ENCODE data around the gene SAA4. TPM values are rescaled to one million over a fixed set of nuclear protein-coding genes. Genes with fewer than 3 reads are reported as not detected.
"Not testable (repeated sequence)": the region's sequence is repeated elsewhere in the genome, so short reads cannot be mapped to it uniquely, and the experiment has no call there.

Gene SAA4, protein sequence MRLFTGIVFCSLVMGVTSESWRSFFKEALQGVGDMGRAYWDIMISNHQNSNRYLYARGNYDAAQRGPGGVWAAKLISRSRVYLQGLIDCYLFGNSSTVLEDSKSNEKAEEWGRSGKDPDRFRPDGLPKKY
- total RNA-seq (2014; rRNA removed; shearing (Covaris generic)): not detected in 2 replicates

DNA sequence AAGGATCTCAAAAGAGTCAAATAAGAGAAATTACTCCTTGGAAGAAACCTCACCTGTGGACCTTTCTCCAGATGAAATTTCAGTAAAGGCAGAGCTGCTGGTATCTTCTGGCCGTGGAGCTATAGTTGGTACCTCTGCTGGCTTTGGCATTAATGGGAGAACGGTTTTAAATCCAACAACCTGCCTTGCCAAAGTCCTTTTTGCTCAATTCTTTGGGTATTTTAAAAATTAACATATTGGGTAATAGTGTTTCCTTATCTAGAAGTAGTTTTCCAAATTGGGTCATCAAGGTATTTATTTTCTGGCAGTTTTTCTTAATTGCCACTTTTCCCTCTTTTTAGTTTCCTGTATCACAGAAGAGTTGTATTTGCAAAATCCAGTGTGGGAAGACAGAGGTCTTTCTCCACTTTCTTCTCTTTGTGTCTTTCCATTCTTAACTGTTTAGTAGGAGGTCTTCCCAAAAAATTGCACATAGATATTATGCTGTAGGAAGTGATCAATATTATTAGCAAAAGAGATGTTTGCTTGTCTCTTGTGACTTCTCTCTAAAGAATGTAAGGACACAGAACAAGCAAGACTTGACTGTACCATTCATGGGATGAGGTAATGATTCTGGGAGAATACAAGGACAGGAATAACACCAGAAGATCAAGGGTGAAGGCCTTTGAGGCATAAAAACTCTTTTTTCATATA lies at the start of gene SAA4:
TSS of gene SAA4 (minus strand) at position 139 of the 693 bp plus-strand sequence. CDS start 876 bp downstream, outside the sequence.
- DNase-seq (ENCODE audit: low spot score): no peak

DNA sequence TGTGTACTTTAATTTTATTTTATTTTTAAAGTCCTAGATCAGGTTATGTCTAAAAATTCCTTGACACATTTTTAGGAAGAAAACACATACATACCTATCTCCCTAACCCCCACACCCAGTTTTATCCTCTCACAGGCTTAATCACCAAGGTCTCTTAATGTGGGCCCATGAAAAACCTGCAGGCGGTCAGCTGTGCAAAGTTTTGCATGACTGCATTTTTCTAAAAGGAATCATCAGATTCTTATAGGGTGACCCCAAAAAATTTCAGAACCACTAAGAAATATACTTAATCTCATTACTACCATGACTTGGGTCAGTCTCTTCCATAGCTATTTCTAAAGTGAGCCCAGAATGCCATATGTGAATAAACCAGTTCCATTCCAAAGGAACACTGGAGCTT lies 49.2 kb upstream of the SAA4 start:
- DNase-seq (ENCODE audit: low spot score): no peak

DNA sequence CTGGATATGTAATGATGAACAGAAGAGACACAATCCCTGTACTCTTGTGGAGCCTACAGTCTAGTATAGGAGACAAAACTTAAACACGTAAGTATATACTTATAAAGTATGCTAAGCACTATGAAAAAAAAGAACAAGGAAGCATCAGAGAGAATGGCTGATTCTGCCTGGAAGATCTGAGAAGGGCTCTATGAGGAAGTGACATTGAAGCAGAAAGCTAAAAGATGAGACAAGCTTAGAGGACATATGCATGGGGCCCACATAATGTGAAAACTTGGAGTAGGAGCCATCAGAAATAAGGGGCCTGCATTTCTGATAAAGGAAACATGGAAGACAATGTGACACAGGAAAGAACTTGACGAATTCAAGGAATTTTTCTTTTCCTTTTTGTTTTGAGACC lies 46.0 kb upstream of the SAA4 start:
- no peak for DNase-seq (ENCODE audit: low spot score)

DNA sequence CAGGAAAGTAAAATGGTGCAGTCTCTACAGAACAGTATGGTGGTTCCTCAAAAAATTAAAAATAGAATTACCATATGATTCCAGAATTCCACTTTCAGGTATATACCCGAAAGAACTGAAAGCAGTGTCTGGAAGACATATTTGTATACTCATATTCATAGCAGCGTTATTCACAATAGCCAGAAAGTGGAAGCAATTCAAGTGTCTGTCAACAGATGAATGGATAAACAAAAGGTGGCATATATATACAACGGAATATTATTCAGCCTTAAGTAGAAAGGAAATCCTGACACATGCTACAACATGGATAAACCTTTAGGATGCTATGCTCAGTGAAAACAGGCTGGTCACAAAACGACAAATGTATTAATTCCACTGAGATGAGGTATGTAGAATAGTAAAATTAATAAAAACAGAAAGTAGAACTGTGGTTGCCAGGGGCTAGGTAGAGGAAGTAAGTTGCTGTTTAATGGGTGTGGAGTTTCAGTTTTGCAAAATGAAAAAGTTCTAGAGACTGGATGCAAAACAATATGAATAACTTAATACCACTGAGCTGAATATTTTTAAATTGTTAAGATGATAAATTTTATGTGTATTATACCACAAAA lies 43.9 kb upstream of the SAA4 start:
- DNase-seq (ENCODE audit: low spot score): no peak

DNA sequence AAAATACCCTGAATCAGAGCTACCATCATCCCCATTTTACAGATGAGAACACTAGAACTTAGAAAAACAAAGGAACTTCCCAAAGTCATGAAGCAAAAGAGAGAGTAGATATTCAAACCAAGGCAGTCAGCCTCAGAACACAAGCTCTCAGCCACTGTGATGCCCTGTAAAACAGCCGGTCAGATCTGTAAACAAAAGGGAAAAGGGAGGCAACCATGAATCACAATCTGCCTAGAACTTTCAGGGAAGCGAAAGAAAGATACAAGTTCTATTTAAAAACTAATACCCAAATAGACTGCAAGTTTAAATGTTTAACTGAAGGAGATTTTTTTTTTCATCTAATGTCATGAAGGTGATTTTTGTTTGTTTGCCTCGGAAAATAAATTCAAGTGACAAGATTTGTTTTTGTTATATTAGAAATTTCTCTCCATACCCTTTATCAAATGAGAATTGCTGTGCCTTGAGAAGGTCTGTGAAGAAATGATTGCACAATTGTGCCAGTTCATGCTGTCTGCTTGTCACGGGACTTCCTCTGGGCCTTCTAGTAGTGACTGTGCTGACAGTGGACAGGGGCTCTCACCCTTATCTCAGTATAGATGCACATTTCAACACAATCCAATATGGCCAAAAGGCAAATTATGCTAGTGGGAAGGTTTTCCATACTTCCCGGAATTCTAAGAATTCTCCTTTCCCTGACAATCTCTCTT lies 41.1 kb upstream of the SAA4 start:
- DNase-seq (ENCODE audit: low spot score): no peak

DNA sequence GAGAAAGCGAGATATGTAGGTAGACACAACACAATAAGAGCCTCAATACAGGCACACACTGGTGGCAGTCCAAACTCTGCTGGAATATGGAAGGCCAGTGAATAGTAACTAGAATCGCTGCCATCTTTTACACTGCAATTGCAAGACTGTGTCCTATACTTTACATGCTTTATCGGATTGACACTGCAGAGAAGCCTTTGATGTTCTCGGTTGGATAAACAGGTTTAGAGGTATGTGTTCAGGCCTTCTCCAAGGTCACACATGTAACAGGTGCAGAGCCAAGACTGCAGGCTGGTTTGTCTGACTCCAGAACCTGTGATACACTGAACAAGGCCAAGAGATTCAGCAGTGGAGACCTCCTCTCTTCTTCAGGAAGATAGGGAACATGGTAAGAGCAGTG lies 34.6 kb upstream of the SAA4 start:
- DNase-seq (ENCODE audit: low spot score): no peak

DNA sequence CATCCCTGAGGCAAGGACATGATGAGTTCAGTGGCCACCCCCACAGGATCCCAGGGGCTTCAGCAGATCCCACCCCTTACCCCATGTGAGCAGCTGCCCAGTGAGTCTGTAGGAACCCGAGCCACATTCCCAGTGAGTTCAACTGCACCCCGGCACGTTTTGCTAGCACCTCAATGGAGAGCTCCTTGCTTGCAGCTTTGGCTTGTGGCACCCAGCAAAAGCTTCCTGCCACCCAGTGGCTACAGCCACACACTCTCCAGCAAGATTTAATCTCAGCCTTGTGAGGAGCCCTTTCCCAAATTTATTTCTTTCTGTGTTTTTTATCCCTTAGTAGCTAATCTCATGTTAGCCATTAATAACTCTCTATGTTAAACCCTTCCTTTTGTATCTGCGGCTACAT lies 33.5 kb upstream of the SAA4 start:
- no peak for DNase-seq (ENCODE audit: low spot score)

DNA sequence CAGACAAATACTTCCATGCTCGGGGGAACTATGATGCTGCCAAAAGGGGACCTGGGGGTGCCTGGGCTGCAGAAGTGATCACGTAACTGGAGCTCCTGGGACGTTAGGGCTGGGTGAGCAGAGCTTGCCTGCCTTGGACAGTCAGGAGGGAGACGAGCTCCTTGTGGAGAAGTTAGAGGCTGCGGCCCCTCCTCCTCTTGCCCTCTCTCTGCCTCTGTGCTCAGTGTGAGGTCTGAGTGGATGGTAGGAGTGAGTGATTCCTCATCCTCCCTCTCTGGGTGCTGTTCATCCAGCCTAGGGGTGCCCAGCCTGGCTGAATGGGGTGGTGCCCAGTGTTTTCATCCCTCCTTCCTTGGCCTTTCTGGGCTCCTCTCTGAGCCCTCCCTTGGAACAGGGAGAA lies 32.6 kb upstream of the SAA4 start:
- DNase-seq (ENCODE audit: low spot score): not testable (repeated sequence)

DNA sequence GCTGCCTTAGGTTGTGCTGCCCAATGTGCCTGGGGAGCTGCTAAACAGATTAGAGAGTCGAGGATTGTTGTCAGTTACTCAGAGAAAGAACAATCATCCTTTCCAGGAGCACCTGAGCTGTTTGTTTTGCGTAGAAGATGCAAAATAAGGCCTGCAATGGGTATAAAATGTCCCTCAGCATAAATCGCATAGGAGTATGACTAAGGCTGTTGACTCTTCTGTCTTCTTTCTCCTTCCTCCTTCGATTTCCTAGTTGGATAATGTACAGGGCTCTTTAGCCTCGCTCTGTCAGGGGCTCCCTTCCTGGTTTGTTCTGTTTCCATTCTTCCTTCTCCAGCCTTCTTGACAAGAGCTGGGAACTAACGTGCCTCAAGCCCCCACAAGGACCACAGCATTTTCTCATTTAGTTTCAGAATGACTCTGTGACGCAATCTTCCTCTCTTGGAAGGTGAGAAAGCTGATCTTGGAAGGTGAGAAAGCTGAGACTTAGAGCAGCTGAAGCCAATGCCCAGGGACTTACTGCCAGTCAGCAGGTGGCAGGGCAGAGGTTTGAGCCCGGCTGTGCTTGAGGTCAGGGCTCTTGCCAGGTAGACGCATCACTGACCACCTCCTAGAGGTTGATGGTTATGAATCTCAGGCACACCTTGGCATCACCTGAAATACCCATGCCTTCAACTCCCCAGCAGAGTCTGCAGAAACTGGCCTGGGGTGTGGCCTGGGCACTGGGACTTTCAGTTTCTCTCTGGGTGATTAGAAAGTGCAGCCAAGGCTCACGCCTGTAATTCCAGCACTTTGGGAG lies 30.9 kb upstream of the SAA4 start:
- DNase-seq (ENCODE audit: low spot score): not testable (repeated sequence)

DNA sequence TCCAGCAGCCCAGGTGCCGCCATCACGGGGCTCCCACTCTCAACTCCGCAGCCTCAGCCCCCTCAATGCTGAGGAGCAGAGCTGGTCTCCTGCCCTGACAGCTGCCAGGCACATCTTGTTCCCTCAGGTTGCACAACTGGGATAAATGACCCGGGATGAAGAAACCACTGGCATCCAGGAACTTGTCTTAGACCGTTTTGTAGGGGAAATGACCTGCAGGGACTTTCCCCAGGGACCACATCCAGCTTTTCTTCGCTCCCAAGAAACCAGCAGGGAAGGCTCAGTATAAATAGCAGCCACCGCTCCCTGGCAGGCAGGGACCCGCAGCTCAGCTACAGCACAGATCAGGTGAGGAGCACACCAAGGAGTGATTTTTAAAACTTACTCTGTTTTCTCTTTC lies 29.3 kb upstream of the SAA4 start, which contains the start of gene SAA1:
TSS of gene SAA1 (plus strand) at position 316 of the 400 bp plus-strand sequence. CDS start 624 bp downstream, outside the sequence.
- no peak for DNase-seq (ENCODE audit: low spot score)

DNA sequence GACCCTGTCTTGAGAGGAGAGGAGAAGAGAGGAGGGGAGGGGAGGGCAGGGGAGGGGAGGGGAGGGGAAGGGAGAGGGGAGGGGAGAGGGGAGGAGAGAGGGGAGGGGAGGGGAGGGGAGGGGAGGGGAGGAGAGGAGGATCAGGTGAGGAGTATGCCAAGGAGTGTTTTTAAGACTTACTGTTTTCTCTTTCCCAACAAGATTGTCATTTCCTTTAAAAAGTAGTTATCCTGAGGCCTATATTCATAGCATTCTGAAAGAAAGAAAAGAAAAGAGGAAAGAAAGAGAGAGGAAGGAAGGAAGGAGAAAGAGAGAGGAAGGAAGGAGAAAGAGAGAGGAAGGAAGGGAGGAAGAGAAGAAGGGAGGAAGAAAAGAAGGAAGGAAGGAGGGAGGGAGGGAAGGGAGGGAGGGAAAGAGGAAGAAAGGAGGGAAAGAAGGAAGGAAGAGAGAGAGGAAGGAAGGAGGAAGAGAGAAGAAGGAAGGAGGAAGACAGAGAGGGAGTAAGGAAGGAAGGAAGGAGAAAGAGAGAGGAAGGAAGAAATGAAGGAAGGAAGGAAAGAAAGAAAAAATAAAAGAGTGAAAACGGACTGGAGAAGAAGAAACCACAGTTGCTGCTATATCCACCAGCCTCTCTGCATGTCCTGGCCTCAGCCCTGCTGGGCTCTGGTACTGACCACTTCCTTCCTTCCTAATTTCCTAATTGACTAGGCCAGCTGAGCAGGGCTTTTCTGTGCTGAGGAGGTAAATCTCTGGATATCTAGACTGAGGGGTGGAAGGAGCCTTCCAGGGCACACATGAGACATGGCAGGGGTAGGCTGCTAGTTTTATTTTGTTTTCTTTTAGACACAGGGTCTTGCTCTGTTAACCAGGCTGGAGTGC lies 28.3 kb upstream of the SAA4 start:
- no peak for DNase-seq (ENCODE audit: low spot score)

DNA sequence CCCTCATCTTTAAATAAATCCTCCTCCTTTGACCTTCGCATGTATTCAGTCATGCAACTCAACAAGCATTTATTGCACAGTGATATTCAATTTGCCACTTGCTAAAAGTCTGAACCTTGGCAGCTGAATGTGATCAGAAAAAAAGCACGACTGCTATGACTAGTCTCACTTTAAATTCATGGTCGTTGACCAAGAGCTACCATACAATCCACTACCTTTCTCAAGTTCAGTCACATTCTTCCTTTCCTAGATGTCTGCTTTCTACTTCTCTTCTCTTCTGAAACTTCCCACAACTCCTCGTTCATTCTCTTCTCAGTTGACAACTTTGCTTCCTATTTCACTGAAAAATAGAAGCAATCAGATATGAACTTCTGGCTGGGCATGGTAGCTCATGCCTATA lies 27.4 kb upstream of the SAA4 start:
- no peak for DNase-seq (ENCODE audit: low spot score)

DNA sequence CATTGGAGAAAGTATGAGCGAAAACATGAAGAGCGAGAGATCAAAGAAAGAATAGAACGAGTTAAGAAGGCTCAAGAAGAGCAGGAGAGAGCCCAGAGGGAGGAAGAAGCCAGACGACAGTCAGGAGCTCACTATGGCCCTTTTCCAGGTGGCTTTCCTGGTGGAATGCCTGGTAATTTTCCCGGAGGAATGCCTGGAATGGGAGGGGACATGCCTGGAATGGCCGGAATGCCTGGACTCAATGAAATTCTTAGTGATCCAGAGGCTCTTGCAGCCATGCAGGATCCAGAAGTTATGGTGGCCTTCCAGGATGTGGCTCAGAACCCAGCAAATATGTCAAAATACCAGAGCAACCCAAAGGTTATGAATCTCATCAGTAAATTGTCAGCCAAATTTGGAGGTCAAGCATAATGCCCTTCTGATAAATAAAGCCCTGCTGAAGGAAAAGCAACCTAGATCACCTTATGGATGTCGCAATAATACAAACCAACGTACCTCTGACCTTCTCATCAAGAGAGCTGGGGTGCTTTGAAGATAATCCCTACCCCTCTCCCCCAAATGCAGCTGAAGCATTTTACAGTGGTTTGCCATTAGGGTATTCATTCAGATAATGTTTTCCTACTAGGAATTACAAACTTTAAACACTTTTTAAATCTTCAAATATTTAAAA lies 26.2 kb upstream of the SAA4 start:
- not testable (repeated sequence) for DNase-seq (ENCODE audit: low spot score)

DNA sequence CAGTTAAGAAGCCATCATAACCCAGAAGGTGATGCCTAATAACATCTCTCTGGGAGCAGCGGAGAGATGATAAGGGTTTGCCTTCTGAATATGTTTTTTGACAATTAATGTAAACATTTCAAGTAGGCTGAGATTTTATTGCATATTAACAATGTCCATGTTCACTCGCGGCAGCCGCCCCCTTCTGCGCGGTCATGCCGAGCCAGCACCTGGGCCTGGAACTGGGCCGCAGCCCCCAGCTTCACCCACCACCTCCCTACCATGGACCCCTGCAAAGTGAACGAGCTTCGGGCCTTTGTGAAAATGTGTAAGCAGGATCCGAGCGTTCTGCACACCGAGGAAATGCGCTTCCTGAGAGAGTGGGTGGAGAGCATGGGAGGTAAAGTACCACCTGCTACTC lies 25.1 kb upstream of the SAA4 start:
- no peak for DNase-seq (ENCODE audit: low spot score)

DNA sequence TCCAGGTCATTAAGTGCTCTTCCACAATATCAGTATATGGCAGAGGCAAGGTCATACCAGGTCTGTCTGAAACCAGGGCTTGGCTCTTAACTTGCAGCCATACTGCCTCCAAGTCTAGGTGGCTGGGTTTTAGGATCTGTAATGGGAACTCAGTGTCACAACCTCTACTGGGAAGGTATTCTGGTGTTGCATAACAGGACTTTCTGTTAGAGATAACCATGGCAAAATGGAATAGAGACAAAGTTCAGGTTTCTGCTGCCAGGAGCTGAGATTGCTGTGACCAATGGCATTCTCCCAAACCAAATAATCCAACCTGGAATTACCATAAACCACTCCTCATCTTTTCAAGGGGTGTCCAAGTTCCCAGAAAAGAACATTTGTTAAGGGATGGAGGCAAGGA lies 22.7 kb upstream of the SAA4 start:
- no peak for DNase-seq (ENCODE audit: low spot score)

DNA sequence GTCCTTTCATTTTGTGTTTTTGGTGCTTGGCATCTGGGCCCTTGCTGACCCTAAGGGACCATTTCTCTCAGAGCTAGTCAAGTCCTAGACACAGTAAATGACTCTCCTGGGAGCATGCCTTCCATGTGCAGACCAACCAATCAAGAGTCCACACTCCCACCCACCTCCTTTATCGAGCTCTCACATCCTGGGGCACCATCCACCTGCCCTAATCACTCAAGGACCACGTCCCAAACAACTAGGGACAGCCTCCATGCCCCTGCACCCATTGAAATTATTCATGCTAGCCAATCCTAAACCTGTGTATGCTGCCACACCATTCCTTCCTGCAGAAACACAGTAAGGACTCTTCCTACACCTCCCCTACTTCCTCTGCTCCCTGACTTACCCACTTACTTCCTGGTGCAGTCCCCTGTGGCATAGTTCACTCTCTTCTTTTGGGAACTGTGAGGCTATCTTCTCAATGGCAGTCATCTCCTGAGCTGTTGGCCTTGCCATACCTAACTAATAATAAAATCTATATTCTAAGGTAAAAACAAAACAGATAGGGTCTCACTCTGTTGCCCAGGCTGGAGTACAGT lies 18.3 kb upstream of the SAA4 start:
- no peak for DNase-seq (ENCODE audit: low spot score)

DNA sequence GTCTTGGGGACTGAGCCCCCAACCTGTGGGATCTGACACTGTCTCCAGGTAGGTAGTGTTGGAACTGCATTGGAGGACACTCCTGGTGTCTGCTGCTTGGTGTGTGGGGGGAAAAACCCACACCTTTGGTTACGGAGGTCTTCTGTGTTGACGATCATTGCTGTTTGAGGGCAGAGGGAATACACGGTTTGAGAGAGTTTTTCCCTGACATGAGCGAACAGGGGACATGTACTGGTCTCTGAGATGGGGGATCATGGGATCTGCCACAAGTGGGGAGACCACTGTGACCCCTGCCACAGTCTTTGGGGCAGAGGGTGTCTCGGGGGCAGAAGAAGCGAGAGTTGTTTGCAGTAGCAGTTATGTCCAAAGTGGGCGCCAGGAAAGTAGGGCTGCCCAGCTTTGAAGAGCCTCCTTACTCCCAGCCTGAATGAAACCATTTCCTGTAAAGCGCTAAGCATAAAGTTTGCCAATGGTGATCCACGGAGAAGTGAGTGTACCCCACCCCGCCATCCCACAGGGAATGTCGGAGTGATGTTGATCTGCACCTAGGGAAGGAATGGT lies 17.3 kb upstream of the SAA4 start:
- DNase-seq (ENCODE audit: low spot score): no peak

DNA sequence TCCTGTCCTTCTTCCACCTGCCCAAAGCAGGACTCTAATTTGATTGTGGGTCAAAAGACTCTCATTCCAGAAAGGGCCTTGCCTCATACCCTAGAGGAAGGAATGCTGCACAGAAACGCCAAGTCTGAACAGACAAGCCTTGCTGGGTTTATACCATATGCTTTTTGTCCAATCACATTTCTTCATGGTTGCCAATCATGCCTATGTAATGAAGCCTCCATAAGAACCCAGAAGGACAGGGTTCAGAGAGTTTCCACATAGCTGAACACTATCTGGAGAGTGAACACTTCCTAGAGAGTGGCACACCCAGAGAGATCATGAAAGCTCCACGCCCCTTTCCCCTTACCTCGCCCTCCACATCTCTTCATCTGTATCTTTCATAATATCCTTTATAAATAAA lies 16.6 kb upstream of the SAA4 start:
- no peak for DNase-seq (ENCODE audit: low spot score)

DNA sequence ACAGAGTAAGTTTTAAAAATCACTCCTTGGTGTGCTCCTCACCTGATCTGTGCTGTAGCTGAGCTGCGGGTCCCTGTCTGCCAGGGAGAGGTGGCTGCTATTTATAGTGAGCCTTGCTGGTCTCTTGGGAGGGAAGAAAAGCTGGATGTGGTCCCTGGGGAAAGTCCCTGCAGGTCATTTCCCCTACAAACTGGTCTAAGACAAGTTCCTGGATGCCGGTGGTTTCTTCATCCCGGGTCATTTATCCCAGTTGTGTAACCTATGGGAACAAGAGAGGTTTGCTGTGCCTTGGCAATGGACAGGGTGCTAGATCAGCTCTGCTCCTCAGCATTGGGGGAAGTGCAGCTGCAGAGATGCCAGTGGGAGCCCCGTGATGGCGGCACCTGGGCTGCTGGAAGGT lies 12.0 kb upstream of the SAA4 start, which contains the start of gene SAA2:
TSS of gene SAA2 (minus strand) at position 108 of the 400 bp plus-strand sequence. CDS start 657 bp downstream, outside the sequence.
- DNase-seq (ENCODE audit: low spot score): no peak

All from H4 (cell line).